Activated CD4-positive, alpha-beta T cell treated with anti-CD3 and anti-CD28 coated beads, Interleukin-10, Interleukin-2, amounts not matched to agents 100 ng/mL and 50 ng/mL, durations not matched to agents 16 hours and 8 hours (primary cell): ENCODE results near the gene CACNA1B.

Experiments
- DNase-seq: peaks from one replicate; pipeline ENCODE4 v3.0.0-alpha.2; 2020

The CACNA1B gene

GRCh38 chr9:137988051-137988450 is 110.5 kb downstream of the CACNA1B start:
- no peak for DNase-seq

- DNase-seq, result no peak
Measured at GRCh38 chr9:137988701-137989100, 111.1 kb downstream of the CACNA1B start.

GRCh38 chr9:137989156-137989555 is 111.6 kb downstream of the CACNA1B start:
- DNase-seq, result no peak

- no peak for DNase-seq
Measured at GRCh38 chr9:137989999-137990715, 112.6 kb downstream of the CACNA1B start.

- DNase-seq, result no peak
Measured at GRCh38 chr9:138003485-138004190, 126.1 kb downstream of the CACNA1B start.

- DNase-seq, result no peak
Measured at GRCh38 chr9:138006576-138007233, 129.1 kb downstream of the CACNA1B start.

GRCh38 chr9:138007566-138007917 is 130.0 kb downstream of the CACNA1B start:
- no peak for DNase-seq

GRCh38 chr9:138007918-138008841 is 130.6 kb downstream of the CACNA1B start:
- DNase-seq, result no peak

GRCh38 chr9:138009016-138009802 is 131.6 kb downstream of the CACNA1B start:
- DNase-seq, result no peak

- no peak for DNase-seq
Measured at GRCh38 chr9:138009803-138010690, 132.5 kb downstream of the CACNA1B start.

GRCh38 chr9:138010861-138011260 is 133.3 kb downstream of the CACNA1B start:
- no peak for DNase-seq

GRCh38 chr9:138011951-138012500 is 134.4 kb downstream of the CACNA1B start:
- no peak for DNase-seq

- no peak for DNase-seq
Measured at GRCh38 chr9:138013273-138013672, 135.7 kb downstream of the CACNA1B start.

GRCh38 chr9:138013836-138014562 is 136.4 kb downstream of the CACNA1B start:
- DNase-seq, result no peak

- no peak for DNase-seq
Measured at GRCh38 chr9:138014563-138014945, 137.0 kb downstream of the CACNA1B start.

GRCh38 chr9:138015021-138015829 is 137.6 kb downstream of the CACNA1B start:
- no peak for DNase-seq

GRCh38 chr9:138016406-138017187 is 139.0 kb downstream of the CACNA1B start:
- DNase-seq, result no peak

- no peak for DNase-seq
Measured at GRCh38 chr9:138017200-138017599, 139.6 kb downstream of the CACNA1B start.
